GM21360 (cell line): Measurements from ENCODE around the gene IGFL2.
"Not testable (repeated sequence)": the region's sequence is repeated elsewhere in the genome, so short reads cannot be mapped to it uniquely, and the experiment has no call there.

Experiments used
- ATAC-seq: cut with Tn5 transposase; IDR thresholded peaks from one replicate; pipeline ENCODE4 v1.9.1; 2021; ENCODE audit warnings: mild to moderate bottlenecking, moderate library complexity; ENCODE audit not compliant: unreplicated experiment

IGFL2 gene

GRCh38 chr19:46147791-46148288 lies at the start of gene IGFL2:
IGFL2 (plus strand) TSS chr19:46148238; CDS start chr19:46148279, 41 bp downstream.
- ATAC-seq: no peak

DNA sequence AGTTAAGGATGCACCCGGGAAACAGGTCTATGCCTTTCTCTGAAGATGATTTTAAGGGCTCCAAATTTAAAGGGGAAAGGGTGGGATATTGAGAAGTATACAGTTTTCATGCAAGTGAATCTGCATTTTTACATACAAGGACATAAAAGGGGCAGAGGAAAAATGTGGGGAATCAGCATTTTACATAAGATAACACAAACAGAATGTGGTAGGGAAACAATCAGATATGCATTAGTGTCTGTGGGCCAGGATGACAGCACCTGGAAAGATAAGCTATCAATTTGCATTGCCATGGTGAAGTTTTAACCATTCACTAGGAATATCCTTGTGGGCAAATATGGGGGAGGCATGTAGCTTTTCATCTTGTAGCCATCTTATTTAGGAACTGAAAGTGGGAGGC lies 47.7 kb upstream of the IGFL2 start:
- ATAC-seq: no peak

GRCh38 chr19:46101293-46101692 lies 46.7 kb upstream of the IGFL2 start:
- no peak for ATAC-seq

DNA sequence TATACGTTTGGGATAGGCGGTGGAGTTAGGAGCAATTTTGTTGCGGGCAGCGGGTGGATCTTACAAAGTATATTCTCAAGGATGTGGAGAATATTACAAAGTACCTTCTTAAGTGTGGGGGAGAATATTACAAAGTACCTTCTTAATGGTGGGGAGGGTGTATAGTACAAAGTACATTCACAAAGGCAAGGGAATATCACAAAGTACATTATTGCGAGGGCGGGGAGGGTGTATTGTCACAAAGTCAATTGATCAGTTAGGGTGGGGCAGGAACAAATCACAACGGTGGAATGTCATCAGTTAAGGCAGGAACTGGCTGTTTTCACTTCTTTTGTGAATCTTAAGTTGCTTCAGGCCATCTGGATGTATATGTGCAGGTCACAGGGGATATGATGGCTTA lies 45.7 kb upstream of the IGFL2 start:
- not testable (repeated sequence) for ATAC-seq

GRCh38 chr19:46107371-46107770 lies 40.7 kb upstream of the IGFL2 start:
- ATAC-seq: no peak

DNA sequence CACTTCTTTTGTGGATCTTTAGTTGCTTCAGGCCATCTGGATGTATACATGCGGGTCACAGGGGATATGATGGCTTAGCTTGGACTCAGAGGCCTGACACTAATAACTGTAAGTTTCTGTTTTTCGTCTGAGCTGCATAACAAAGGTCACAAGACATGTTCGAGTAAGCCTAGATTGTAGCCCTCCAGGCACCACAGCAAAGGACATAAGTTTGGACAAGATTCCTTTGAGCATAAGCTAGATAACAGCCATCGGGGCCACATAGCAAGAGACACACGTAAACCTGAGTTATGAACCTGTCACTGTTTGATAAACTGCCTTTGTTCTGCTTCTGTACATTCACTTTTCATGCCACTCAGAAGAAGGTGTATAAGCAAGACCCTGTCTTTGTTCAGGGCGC lies 38.2 kb upstream of the IGFL2 start:
- ATAC-seq: no peak

GRCh38 chr19:46111376-46111775 lies 36.7 kb upstream of the IGFL2 start:
- no peak for ATAC-seq

DNA sequence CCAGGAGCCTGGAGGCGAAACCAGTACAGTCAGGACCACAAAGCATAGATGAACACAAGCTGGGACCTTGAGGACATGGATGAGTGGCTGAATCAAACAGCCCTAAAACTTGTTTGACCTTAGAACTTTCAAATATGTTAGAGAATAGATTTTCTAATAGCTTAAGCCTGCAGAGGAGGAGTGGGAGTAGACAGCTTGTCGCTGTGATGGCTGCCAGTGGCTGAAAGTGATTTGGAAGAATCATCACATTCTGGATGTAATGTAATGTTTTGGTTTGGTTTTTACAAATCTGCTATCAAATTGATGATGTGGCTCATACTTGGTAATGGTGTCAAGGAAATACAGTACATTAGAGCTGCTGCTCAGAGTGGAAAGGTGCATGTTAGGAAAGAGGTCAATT lies 35.5 kb upstream of the IGFL2 start:
- no peak for ATAC-seq

DNA sequence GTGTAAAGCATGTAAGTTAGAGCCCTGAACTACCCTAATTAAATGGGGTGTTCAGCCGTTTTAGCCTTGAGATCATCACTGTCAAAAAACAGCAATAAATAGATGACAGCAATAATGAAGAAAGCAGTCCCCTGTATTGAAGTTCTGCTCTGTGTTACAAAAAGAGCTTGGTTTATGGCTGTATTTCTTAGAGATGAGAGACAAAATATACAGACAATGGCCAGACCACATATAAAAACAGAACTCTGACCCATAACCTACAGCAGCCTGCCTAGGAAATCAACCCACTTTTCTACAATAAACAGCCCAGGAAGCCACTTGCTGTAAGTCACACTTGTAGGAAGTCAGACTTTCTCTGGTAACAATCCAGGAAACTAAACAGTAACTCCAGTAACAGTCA lies 34.3 kb upstream of the IGFL2 start:
- ATAC-seq: no peak

DNA sequence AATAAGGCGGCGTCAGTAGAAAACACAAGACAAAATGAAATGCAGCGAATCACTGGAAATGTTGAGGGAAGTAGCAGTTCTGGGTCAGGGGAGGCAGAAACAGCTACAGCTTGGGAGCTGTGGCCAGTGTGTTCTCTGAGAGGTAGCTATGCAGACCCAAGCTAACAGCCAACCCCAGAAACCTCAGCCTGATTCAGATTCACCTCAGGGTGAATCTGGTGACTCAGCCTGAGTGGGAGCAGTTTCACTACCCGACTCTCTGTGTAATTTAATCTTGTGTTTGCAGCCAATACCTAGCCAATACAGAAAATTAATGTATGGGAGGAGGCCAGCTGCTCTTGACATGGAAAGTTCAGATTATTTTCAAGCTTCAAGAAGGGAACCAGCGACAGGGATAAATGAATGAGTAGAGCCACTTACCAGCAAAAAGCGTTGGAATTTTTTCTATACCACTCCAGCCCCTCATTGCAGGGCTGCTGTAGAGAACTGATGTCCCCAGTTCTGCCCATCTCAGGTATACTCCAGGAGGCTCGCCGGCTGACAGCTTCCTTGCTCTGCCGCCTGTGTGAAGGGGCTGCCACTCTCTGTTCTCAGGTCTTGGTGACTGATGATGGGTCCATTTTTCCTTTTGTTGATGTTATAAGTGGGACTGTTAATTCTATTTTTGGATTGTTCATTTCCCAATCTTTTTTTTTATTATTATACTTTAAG lies 32.5 kb upstream of the IGFL2 start:
- no peak for ATAC-seq

DNA sequence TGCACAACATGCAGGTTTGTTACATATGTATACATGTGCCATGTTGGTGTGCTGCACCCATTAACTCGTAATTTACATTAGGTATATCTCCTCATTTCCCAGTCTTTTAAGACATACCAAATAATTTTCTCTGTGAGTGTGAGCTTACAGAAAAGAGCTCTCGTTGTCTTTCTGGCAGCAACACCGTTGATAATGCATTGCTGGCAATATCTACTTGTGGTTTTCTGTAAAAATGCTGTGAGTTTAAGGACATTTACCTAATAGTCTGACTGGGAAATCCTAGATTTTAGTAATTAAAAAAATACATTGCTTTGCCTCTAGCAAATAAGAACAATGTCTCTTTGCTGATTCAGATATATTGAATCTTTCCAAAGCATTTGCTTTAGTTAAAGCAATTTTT lies 31.9 kb upstream of the IGFL2 start:
- ATAC-seq: no peak

- ATAC-seq: no peak
These were observed 29.9 kb upstream of the IGFL2 start for GRCh38 chr19:46118136-46118535.

GRCh38 chr19:46124638-46125115 lies 23.4 kb upstream of the IGFL2 start, which contains the start of gene IGFL3:
IGFL3 (minus strand) TSS chr19:46124688; CDS start chr19:46124649, 39 bp downstream.
- no peak for ATAC-seq

GRCh38 chr19:46125447-46125846 lies 22.6 kb upstream of the IGFL2 start:
- no peak for ATAC-seq

- ATAC-seq: no peak
These were observed 21.9 kb upstream of the IGFL2 start for GRCh38 chr19:46126086-46126580.

DNA sequence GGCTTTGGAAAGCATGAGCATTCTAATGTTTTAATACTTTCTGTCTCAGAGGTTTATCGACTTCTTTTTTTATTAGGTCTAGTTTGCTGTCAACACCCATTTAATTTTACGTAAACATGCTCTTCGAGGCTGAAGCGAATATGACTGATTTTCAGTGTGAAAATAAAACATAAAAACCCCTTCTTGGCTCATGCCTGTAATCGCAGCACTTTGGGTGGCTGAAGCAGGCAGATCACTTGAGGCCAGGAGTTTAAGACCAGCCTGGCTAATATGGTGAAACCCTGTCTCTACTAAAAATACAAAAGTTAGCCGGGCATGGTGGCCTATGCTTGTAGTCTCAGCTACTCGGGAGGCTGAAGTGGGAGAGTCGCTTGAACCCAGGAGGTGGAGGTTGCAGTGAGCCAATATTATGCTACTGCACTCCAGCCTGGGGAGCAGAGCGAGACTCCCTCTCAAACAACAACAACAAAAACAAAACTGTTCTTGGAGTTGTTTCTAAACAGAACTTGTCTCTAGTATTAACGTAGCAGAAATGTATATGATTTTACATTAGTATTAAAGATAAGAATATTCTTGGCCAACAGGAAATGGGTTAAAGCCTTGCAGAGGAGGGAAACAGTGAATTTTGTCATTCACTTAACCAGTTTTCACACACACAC lies 16.4 kb upstream of the IGFL2 start:
- no peak for ATAC-seq

- ATAC-seq: no peak
These were observed 15.4 kb upstream of the IGFL2 start for GRCh38 chr19:46132508-46133100.

DNA sequence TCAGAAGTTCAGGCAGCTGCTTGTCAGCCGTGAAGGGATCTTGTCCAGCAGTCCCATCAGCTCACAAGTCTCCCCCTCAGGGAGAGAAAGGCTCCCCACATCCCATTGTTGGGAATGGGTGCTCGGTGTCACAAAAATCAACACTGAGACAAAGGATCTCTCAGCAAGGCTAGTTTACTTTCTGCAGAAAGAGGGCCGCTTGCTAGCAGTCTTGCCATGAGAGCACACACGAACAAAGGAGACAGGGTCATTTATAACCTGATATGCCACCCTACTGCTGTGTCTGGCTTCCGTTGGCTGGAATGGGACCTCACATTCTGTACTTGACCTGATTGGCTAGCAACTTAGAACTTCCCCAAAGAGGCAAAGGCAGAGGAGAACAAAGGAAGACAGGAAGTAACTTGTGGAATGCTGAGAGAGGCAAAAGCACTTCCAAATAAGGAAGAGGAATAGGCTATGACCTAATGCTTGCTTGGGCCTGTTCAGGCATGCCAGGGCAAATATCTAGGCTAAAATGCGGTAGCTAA lies 14.9 kb upstream of the IGFL2 start:
- ATAC-seq: no peak

- no peak for ATAC-seq
These were observed 14.2 kb upstream of the IGFL2 start for GRCh38 chr19:46133777-46134241.

GRCh38 chr19:46134527-46134926 lies 13.5 kb upstream of the IGFL2 start:
- no peak for ATAC-seq

DNA sequence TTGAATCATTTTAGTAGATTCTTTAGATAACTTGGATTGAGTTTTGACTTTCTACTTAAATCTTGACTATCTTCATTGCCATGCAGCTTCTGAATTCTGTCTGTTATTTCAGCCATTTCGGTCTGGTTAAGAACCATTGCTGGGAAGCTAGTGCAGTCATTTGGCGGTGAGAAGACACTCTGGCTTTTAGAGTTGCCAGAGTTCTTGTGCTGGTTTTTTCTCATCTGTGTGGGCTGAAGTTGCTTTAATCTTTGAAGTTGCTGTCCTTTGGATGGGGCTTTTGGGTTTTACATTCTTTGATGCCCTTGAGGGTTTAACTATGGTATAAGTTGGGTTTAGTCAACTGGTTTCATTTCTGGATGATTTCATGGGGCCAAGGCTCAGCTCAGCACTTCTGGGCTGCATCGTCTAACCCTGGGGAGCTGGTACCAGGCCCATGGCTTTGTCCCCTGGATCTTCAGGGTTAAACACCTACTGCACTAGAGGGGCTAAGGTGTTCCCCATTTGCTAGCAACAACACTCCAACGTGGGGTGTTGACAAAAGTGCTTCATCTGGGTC lies 10.0 kb upstream of the IGFL2 start:
- ATAC-seq: no peak
